HUDEP-2 (cell line): ENCODE data around the gene INF2.

ENCODE experiments used
- DNase-seq, 76 experiments: peaks; one replicate each; lab custom pipeline; 2025; ENCODE audit not compliant: unreplicated experiment in 76 of 76; lab: John Stamatoyannopoulos, UW

The INF2 gene

DNA sequence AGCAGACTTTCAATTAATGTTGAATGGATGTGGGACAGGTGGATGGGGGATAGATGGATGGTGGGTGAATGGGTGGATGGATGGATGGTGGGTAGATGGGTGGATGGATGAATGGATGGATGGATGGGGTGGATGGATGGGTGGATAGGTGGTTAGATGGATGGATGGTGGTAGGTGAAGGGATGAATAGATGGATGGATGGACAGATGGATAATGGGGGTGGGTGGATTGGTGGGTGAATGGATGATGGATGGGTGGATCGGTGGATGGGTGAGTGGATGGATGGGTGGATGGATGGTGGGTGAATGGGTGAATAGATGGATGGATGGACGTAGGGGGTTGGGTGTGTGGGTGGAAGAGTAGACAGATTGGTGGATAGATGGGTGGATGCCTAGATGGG lies 14.0 kb upstream of the INF2 start:
- no peak for DNase-seq

- DNase-seq, result no peak
These were observed 13.2 kb upstream of the INF2 start for GRCh38 chr14:104676130-104676693.

- no peak for DNase-seq
These were observed 12.5 kb upstream of the INF2 start for GRCh38 chr14:104676694-104677511.

DNA sequence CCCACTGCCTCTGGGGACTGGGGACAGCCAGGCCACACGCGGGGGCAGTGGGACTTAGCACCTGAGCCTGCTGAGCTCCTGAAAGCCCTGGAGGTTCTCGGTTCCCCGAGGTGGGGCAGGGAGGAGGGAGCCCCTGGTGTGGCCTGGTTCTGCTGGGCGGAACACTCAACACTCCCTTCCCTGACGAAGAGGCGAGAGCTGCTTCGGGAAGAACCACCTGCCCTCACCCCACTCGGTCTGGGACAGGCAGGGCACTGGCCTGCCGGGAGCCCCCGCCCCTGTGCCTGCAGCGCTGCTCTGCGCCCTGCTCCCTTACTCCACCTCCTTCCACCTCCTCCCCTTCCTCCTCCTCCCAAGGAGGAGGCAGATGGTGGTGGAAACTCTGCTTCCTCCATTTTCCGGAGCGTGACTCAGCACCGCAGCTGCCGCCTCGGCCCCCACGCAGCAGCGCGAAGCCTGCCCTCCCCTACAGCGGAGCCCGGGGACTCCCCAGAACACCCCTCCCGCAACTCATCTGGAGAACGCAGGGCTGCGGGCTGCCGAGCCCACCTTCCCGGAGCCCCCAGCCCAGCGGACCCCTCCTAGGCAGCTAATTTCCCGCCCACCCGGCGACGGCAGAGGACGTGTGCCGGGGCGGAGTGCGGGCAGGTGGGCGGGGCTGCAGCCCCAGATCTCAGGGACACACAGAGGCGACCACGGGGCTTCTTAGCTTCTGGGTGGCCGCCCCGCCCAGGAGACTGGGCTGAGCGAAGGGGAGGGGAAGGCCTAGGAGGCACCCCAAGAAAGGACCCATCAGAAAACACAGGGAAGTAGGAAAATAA lies 11.7 kb upstream of the INF2 start:
- DNase-seq, result peak in 70 of 76 experiments; percentile 17 to 84 (median 60)

DNA sequence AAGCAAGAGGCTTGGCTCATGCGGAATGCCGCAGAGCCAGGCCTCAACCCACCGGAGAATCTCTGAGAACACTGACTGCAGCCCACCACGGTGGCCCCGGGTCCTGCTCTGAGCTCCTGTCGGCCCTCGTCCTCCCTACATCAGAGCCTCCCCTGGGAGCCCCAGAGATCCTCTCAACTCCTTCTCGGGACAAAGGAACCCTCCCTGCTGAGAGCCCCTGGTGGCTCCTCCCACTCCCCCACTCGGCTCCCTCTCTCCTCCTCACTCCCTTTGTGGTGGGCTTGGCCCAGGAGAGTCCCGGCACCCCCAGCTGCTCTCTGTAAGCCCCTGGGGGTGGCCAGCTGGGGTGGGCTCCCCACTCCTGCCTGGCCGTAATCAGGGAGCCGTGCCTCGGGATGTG lies 11.1 kb upstream of the INF2 start:
- no peak for DNase-seq

- no peak for DNase-seq
These were observed 10.3 kb upstream of the INF2 start for GRCh38 chr14:104678901-104679705.

- peak in 61 of 76 experiments; percentile 10 to 72 (median 47) for DNase-seq
These were observed 9.2 kb upstream of the INF2 start for GRCh38 chr14:104680056-104680805.

DNA sequence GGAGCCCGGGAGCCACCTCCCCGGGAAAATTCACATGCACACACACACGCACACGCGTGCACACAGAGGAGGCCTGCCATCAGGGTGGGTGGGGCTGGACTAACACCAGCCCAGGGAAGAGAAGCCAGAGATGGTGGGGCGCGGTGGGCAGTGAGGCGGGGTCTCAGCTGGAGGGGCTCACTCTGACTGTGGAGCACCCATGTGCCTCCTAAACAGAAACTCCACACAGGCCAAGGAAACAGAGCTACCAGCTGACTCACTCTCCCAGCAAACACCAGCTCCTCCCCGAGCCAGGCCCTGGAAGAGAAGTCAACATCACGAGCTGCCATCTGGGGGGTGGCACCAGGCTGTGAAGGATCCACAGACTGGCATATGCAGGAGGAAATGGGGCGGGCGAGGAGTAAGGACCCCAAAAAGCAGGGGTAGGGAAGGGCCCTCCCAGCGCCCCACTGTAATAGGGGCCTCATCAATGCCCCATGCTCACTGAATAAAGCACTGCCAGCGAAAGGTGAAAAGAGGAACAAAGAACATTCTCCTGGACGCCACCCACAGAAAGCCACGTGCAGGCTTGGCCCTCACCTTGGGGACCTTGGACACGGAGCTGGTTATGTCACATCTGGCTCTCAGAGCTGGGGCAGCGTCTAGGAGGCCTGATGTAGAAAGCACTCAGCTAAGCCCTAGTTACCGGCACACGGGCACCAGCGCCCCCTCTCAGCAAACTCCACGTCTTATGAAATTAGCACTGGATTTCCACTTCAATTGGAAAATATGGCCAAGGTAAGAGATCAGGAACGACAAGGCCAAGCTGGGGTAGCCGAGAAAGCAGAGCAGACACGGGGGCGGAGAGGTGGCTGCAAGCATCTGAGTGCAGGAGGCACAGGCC lies 8.4 kb upstream of the INF2 start:
- DNase-seq, result peak in 37 of 76 experiments; percentile 5 to 63 (median 35)

DNA sequence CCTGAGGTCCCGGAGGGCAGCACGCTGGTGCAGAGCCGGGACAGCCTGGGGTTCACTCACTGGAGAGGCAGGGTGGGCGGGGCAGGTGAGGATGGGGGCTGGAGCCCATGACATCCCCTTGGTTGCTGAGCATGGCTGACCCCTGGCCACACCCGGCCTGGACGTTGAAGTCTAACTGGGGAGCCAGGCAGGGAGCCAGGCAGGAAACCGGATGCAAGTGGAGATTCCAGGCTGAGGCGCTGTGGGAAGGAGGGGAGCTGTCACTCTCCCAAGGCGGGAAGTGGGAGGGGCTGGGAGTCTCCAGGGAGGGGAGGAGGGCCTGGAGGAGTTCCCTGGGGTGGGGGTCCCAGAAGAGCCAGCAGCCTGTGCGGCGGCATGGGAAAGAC lies 7.7 kb upstream of the INF2 start:
- DNase-seq, result no peak

GRCh38 chr14:104682107-104682593 lies 7.3 kb upstream of the INF2 start:
- DNase-seq, result no peak

GRCh38 chr14:104683653-104684448 lies 5.6 kb upstream of the INF2 start:
- no peak for DNase-seq

DNA sequence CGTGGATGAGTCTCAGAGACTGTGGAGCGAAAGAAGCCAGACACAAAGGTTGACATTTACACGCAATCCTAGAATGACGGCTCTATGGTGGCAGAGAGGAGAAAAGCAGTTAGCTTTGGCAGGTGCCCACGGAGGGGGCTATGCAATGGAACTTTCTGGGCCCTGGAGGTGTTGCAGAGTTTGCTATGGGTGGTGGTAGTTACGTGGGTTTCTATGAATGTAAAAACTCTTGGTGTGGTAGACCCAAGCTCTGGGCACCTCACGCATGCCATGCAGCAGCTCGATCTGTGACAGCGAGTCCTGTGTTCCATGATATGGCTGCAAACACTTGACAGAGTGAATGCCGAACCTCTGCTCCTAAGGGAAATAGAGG lies 5.0 kb upstream of the INF2 start:
- DNase-seq, result no peak

- peak in 4 of 76 experiments; percentile 11 to 33 (median 22) for DNase-seq
These were observed 4.0 kb upstream of the INF2 start for GRCh38 chr14:104685216-104685997.

DNA sequence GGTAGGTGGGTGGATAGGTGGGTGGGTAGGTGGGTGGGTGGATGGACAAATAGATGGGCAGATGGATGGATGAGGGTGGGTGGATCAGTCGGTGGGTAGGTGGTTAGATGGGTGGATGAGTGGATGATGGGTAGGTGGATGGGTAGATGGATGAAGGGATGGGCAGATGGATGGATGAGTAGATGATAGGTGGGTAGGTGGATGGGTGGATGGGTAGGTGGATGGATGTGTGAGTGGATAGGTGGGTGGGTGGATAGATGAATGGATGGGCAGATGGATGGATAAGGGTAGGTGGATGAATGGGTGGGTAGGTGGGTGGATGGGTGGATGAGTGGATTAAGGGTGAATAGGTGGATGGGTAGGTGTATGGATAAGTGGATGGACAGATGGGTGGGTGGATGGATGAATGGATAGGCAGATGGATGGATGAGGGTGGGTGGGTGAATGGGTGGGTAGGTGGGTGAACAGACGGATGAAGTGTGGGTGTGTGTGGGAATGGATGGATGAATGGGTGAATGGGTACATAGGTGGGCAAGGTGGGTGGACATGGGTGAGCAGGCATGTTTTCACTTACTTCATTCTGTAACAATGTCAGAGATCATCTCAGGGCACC lies 3.3 kb upstream of the INF2 start:
- no peak for DNase-seq

GRCh38 chr14:104686624-104687517 lies 2.5 kb upstream of the INF2 start:
- no peak for DNase-seq
